Activated B cell treated with CpG ODN at 0.5 μM for 24 hours (primary cell): Measurements from ENCODE around the gene TMEM117. TPM values are rescaled to one million over a fixed set of nuclear protein-coding genes. Genes with fewer than 3 reads are reported as not detected.

Experiments used
- ATAC-seq: fragments of 200-7000 bp; cut with Tn5 transposase; one replicate; pipeline ENCODE4 v1.10.0; 2021; ENCODE audit warnings: low read depth, mild to moderate bottlenecking, moderate library complexity
- CTCF ChIA-PET: fragments of 350-600 bp; sonication (Branson Sonifier 250); formaldehyde crosslinking; loops from one replicate; lab custom pipeline; 2021; ENCODE audit warnings: antibody characterized with exemption; lab: Charles Lee
- POLR2A ChIA-PET: fragments of 350-600 bp; sonication (Branson Sonifier 250); formaldehyde crosslinking; loops from one replicate; lab custom pipeline; 2021; ENCODE audit warnings: antibody characterized with exemption; lab: Charles Lee
- DNase-seq: peaks from one replicate; pipeline ENCODE4 v3.0.0; 2022
- H3K27ac Mint-ChIP-seq: one replicate; pipeline ENCODE4 v1.8.0; 2020; ENCODE audit warnings: mixed read lengths
- H3K27me3 Mint-ChIP-seq: one replicate; pipeline ENCODE4 v1.8.0; 2021; ENCODE audit warnings: mixed read lengths
- H3K36me3 Mint-ChIP-seq: one replicate; pipeline ENCODE4 v1.8.0; 2021; ENCODE audit warnings: low read depth, mixed read lengths
- H3K4me1 Mint-ChIP-seq: one replicate; pipeline ENCODE4 v1.8.0; 2021; ENCODE audit warnings: mixed read lengths
- H3K4me3 Mint-ChIP-seq: one replicate; pipeline ENCODE4 v1.8.0; 2020; ENCODE audit warnings: mild to moderate bottlenecking, mixed read lengths
- H3K9me3 Mint-ChIP-seq: one replicate; pipeline ENCODE4 v1.8.0; 2020; ENCODE audit warnings: mixed read lengths
- CTCF ChIP-seq: fragments of 200-600 bp; IDR thresholded peaks from one replicate; pipeline ENCODE4 v1.8.0; 2022; ENCODE audit warnings: antibody characterized with exemption, mild to moderate bottlenecking
- intact Hi-C: fragments of 100-400 bp; cut with micrococcal nuclease; formaldehyde crosslinking; loops from one replicate; pipeline ENCODE4 v1.15.1; 2024
- total RNA-seq: library from RNA; stranded (reverse); gene quantifications from 2 replicates; pipeline ENCODE4 v1.2.3, GENCODE V29; 2022

Gene TMEM117
- total RNA-seq, 1 donor from 2014 or later: 4.8 TPM

GRCh38 chr12:43957732-43958372 lies 122.0 kb downstream of the TMEM117 start:
- CTCF ChIA-PET: no interaction called here

GRCh38 chr12:43964033-43964432 lies 128.2 kb downstream of the TMEM117 start:
- H3K4me1 Mint-ChIP-seq: no peaks in the 10 kb centered on the region
- intact Hi-C loops: no loop called here
- H3K9me3 Mint-ChIP-seq: peaks cover 2% of the 10 kb centered on the region
- no peaks in the 10 kb centered on the region for H3K27me3 Mint-ChIP-seq
- H3K27ac Mint-ChIP-seq: no peak overlapping the region
- H3K4me3 Mint-ChIP-seq: no peak overlapping the region
- ATAC-seq (no peak), DNase-seq (no peak)
- ChIA-PET POLR2A (no interaction called here), CTCF (no interaction called here)
- H3K36me3 Mint-ChIP-seq: no peaks in the 10 kb centered on the region
- TF ChIP-seq CTCF: no peak

More at GRCh38 chr12:43957732-43958372, 122.0 kb downstream of the TMEM117 start:
- Mint-ChIP-seq H3K4me3 (no peak overlapping the region), H3K27me3 (no peaks in the 10 kb centered on the region), H3K27ac (no peak overlapping the region), H3K4me1 (no peaks in the 10 kb centered on the region), H3K9me3 (no peaks in the 10 kb centered on the region), H3K36me3 (no peaks in the 10 kb centered on the region)
- intact Hi-C loops: loop anchor here (1.0 kb wide), 2 partner anchors 57 to 973 kb away; no protein-coding TSS in a partner anchor
- POLR2A ChIA-PET: no interaction called here
- TF ChIP-seq CTCF: no peak
- no peak for ATAC-seq
- no peak for DNase-seq

- Mint-ChIP-seq H3K27me3 (no peaks in the 10 kb centered on the region), H3K4me3 (no peak overlapping the region), H3K27ac (no peak overlapping the region), H3K4me1 (no peaks in the 10 kb centered on the region), H3K36me3 (no peaks in the 10 kb centered on the region), H3K9me3 (peaks cover 2% of the 10 kb centered on the region)
- no peak for ATAC-seq
- ChIA-PET POLR2A (no interaction called here), CTCF (no interaction called here)
- intact Hi-C loops: no loop called here
- DNase-seq: no peak
- no peak for TF ChIP-seq CTCF
Observed at GRCh38 chr12:43964961-43965360, 129.1 kb downstream of the TMEM117 start.

DNA sequence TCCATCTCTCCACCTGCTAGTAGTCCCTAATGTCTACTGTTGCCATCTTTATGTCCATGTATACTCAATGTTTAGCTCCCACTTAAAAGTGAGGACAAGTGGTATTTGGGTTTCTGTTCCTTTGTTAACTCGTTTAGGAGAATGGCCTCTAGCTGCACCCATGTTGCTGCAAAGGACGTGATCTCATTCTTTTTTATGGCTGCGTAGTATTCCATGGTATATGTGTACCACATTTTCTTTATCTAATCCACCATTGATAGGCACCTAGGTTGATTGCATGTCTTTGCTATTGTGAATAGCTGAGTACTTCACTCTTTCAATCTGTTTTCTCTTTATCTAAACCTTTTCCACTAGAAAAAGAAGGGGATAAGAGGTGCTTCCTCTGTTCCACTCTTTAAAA lies 130.0 kb downstream of the TMEM117 start:
- Mint-ChIP-seq H3K4me1 (no peaks in the 10 kb centered on the region), H3K4me3 (no peak overlapping the region), H3K9me3 (peaks cover 2% of the 10 kb centered on the region), H3K27me3 (no peaks in the 10 kb centered on the region), H3K36me3 (no peaks in the 10 kb centered on the region), H3K27ac (no peak overlapping the region)
- intact Hi-C loops: no loop called here
- ChIA-PET POLR2A (no interaction called here), CTCF (no interaction called here)
- TF ChIP-seq CTCF: no peak
- DNase-seq (no peak), ATAC-seq (no peak)

DNA sequence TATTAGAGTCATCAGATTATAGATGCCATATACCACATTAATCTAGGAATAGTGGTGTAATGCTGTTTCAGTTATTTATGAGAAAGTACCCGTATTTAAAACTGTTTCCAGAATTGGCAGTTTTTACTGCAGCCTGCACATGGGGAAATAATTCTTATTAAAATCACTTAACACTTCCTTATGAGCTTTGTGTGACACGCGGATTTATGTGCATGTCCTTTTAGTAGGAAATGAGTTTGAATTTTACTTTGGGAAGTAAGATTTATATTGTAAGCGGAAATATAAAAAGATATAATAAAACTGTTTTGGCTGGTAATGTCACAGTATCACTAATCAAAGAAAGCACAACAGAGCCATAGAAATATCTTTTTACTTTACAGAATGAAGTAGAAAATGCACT lies 132.9 kb downstream of the TMEM117 start:
- TF ChIP-seq CTCF: no peak
- ATAC-seq (no peak), DNase-seq (no peak)
- H3K4me1 Mint-ChIP-seq: no peaks in the 10 kb centered on the region
- intact Hi-C loops: no loop called here
- H3K27ac Mint-ChIP-seq: no peak overlapping the region
- POLR2A ChIA-PET: no interaction called here
- peaks cover 6% of the 10 kb centered on the region for H3K9me3 Mint-ChIP-seq
- H3K27me3 Mint-ChIP-seq: no peaks in the 10 kb centered on the region
- peaks cover 5% of the 10 kb centered on the region for H3K36me3 Mint-ChIP-seq
- H3K4me3 Mint-ChIP-seq: no peak overlapping the region
- CTCF ChIA-PET: no interaction called here
